Superior temporal gyrus (tissue), 1 donor: ENCODE data around the gene MAGEC3.
A peak's percentile ranks its signal among the peaks of the same experiment; 100 is the strongest.
"Not testable (repeated sequence)": the region's sequence is repeated elsewhere in the genome, so short reads cannot be mapped to it uniquely, and the experiment has no call there.

Experiments
- DNase-seq: peaks from one replicate; pipeline ENCODE4 v3.0.0-alpha.2; 2016; ENCODE audit errors: extremely low spot score

Gene MAGEC3, protein sequence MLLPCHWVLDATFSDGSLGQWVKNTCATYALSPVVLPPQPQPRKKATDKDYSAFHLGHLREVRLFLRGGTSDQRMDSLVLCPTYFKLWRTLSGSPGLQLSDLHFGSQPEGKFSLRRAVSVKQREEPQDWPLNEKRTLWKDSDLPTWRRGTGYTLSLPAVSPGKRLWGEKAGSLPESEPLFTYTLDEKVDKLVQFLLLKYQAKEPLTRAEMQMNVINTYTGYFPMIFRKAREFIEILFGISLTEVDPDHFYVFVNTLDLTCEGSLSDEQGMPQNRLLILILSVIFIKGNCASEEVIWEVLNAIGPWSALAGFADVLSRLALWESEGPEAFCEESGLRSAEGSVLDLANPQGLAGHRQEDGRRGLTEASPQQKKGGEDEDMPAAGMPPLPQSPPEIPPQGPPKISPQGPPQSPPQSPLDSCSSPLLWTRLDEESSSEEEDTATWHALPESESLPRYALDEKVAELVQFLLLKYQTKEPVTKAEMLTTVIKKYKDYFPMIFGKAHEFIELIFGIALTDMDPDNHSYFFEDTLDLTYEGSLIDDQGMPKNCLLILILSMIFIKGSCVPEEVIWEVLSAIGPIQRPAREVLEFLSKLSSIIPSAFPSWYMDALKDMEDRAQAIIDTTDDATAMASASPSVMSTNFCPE

DNA sequence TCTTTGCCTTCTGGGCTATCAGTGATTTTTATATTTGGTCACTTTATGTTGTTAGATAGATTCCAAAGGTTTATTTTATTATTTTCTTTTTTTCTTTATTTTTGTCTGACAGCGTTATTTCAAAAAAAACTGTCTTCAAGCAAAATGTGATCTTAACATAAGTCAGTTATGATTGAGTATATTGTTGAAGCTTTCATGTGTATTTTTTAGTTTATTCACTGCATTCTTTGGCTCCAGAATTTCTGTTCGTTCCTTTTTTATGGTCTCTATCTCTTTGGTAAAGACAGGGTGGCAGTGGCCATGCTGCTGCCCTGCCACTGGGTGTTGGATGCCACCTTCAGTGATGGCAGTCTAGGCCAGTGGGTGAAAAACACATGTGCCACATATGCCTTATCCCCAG is at the start of gene MAGEC3:
Gene MAGEC3 (plus strand): TSS at position 301 of the 400 bp plus-strand sequence. CDS start 0 bp downstream, at position 301.
- no peak for DNase-seq

DNA sequence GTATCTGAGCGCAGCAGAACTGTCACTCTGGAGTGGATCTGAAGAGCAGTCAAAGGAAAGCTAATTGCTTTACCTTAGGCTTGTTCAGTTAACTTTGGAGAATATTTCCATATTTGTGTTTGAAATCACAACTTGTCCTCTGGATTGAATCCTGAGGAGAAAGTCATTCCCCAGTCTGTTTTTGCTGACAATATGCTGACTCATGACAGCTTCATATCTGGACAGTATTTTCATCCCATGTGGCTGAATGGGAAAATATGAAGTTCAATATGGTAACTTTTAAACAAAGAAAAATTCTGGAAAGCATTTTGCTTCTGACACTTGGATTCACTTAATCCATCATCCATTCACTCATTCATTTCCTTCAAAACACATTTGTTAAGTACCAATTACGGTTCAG is 46.3 kb upstream of the MAGEC3 start:
- DNase-seq, result peak; percentile 8

DNA sequence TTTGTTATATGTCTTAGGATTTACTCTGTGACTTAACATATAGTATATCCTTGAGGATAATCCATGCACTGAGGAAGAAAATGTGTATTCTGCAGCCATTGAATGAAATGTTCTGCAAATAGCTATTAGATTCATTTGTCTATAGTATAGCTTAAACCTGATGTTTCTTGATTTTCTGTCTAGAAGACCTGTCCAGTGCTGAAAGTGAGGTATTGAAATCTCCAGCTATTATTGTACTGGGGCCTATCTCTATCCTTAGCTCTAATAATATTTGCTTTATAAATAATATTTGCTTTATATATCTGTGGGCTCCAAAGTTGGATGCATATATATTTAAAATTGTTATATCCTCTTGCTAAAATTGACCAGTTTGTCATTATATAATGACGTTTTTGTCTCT is 26.7 kb upstream of the MAGEC3 start:
- no peak for DNase-seq

DNA sequence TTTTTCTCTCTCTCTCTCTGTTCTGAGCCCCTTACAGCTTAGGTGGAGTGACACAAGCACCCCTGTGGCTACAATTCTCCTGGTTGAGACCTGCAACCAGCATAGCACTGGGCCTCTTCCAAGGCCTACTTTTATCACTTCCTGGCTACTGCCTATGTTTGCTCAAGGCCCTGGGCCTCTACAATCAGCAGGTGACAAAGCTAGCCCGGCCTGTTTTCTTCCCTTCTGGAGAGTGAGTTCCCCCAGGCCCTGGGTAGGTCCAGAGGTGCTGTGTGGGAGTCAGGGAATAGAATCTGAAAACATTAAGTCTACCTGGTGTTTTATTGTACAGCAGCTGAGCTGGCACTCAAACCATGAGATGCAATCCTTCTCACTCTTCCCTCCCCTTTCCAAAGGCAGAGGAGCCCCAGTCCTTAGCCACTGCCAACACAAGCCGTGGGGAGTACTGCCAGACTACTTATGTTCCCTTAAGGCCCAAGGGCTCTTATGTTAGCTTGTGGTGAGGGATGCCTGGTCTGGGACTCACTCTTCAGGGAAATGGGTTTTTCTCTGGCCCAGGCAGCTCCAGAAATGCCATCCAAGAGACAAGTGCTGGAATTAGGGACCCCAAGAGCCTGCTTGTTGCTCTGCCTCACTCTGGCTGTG is 23.8 kb upstream of the MAGEC3 start:
- DNase-seq, result no peak

DNA sequence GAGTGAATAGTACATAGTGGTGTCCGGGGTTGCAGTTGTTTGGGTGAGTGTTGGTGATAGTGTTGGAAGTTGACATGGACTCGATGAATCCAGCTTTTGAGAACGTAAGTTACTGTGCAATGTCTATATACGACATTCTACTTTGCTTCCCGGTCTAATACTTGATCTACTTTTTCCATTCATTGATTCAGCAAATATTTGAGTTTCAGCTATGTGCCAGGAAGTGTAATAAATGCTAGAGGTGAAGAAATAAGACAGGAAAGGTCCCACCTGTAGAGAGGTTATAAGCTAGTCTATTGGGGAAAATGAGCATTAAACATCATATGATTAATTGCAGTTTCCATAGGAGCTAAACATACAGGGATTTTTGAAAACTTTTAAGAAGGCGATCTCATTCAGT is 22.2 kb upstream of the MAGEC3 start:
- DNase-seq, result no peak

DNA sequence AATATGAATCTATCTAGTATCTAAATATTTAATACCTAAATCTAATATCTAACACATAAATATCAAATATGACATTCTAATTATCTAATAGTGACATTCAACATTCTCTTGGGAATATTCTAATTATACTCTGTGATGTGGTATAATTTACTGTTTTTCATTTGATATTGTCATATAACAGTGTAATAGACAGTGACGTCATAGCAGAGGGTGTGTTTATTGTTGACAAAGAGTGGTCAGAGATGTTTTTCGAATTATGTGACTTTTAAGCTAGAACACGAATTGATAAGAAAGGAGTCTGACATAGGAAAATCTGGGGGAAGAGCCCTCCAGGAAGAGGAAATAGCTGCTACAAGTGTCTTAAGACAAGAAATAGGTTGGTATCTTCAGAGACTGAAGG is 5.9 kb upstream of the MAGEC3 start:
- DNase-seq, result no peak

DNA sequence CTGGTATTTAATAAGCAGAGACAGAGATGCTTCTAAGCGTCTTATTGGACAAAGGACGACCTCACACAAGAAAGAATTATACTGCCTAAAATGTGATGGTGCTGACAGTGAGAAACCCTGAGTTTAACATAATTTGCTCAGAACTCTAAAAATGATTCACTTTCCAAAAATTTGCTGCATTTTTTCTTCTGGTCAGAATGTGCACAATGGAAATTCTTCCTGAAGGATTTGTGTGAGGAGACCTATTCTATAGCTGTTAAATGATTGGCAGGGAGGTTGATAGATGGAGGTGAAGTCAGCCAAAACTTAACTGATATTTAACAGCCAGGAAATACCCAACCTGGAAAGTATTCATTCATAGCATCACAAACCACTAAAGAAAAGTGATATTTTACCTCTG is 1.7 kb downstream of the MAGEC3 start:
- no peak for DNase-seq

DNA sequence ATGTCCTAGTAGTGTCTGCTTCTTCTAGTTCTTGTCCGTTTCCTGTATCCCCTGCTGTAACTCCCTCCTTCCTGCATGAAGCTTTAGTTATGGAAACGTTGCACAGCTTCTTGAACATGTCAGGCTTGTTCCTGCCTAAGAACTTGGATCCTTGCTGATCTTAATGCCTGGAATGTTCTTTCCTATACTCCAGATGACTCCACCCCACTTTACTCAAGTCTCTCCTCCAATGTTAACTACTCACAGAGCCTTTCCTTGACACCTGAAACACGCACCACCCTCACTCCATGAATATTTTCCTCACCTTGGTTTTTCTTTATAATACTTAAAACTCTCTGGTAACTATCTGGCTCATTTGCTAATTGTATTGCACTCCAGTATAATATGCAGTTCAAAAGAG is 19.4 kb downstream of the MAGEC3 start:
- no peak for DNase-seq

DNA sequence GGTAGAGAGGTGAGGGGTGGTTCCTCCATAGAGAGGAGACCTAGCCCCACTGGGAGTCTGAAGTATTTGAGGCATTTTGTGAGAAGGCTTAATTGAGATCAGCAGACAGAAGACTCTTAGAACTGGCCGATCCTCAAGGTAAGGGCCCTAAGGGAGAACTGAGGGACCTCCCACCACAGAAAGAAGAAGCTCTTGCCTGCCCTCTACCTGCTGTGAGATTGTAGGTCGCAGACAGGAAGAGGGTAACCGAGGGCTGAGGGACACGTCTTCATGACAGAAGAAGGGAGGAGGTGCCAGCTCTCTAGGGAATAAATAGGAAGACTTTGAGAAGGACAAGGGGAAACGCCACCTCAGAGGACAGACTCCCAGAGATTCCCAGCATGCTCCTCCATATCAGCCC is 41.5 kb downstream of the MAGEC3 start:
- no peak for DNase-seq

DNA sequence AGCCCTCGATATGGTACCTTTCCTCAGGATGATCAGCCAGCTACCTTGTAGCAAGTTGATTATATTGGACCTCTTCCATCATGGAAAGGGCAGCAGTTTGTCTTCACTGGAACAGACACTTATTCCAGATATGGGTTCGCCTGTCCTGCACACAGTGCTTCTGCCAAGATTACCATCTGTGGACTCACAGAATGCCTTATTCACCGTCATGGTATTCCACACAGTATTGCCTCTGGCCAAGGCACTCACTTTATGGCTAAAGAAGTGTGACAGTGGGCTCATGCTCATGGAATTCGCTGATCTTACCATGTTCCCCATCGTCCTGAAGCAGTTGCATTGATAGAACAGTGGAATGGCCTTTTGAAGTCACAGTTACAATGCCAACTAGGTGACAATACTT is 50.7 kb downstream of the MAGEC3 start:
- not testable (repeated sequence) for DNase-seq

DNA sequence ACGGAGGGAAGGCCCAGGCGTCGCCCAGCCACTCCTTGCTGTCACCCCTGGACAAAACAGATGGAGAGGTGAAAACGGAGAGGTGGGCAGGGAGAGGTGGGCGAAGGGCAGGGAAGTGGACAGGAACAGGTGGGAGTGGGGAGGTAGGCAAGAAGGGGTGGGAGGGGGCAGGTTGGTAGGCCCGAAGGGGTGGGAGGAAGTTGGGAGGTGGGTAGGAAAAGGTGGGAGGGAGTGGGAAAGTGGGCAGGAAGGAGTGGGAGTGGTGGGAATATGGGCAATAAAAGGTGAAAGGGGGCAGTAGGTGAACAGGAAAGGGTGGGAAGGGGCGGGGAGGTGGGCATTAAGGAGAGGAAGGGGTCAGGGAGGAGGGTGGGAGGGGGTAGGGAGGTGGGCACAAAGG is 56.6 kb downstream of the MAGEC3 start:
- no peak for DNase-seq

DNA sequence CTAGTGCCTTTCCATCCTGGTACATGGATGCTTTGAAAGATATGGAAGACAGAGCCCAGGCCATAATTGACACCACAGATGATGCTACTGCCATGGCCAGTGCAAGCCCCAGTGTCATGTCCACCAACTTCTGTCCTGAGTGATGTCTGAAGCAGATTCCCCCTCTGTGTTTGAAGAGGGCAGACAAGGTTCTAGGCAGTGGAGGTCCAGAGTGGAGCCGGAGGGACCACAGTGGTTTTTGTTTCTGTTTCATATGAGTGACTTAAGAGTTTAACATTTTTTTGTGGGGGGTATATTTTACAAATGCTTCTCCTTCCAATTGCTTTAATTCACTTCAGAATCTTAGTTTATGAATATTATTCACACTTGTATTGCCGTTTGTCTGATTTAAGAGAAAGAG is 59.6 kb downstream of the MAGEC3 start:
- DNase-seq, result no peak

DNA sequence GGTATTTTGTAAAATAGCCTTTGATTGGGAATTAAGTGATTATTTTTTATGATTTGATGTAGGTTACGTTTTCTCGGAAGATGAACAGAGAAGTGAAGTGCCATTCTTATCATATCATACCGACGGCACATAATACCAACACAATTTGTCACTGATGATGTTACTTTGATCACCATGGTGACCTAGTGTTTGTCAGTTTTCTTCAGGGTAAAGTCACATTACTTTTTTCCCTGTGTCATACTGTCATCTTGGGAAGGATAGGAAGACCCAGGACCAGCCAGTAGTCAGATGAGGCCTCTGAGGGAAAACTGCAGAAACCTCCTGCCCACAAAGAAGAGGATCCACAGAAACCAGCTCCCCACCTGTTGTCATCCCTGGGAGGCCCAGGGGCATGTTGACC is 64.2 kb downstream of the MAGEC3 start:
- DNase-seq, result no peak

DNA sequence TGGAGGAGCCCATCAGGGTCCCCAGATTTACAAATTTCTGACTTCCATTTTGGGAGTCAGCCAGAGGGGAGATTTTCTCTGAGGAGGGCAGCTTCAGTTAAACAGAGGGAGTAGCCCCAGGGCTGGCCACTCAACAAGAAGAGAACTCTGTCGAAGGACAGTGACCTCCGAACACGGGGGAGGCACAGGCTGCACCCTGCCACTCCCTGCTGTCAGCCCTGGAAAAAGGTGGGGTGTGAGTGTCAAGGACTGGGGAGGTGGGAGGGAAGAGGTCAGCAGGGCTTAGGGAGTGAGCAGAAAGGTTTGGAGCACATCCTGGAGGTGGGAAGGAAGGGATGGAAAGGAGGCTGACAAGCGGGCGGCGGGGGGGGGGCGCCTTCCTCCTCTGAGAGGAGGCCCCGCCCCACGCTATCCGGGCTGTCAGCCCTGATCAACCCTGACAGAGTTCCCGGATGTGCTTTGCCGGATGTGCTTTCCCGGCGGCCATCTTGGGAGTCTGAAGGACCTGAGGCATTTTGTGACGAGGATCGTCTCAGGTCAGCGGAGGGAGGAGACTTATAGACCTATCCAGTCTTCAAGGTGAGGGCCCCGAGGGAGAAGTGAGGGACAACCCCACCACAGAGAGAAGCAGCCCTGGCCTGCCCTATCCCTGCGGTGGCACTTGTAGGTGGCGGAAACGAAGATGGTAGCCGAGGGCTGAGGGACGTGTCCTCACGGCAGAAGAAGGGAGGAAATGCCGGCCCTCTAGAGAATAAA is 65.5 kb downstream of the MAGEC3 start, which contains the start of gene MAGEC1:
Gene MAGEC1 (plus strand): TSS at position 495 of the 756 bp plus-strand sequence. CDS start 1,179 bp downstream, outside the sequence.
- no peak for DNase-seq

DNA sequence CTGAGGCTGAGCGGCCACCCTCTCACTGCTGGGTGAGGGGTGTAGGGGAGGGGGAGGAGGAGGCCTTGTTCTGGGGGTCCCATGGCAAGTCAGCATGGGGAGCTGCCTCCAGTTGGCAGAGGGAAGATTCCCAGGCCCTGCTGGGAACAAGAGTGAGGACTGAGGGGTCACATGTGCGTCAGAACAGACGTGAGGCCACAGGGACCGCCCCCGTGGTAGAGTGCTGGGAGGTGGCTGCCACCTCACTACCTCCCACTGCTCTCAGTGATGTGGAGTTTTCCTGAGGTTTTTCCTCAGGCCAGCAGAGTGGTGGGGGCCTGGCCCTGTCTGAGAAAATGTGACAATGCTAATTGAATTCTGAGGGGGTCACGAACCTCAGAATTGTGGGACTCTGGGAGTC is 66.1 kb downstream of the MAGEC3 start:
- DNase-seq, result no peak

DNA sequence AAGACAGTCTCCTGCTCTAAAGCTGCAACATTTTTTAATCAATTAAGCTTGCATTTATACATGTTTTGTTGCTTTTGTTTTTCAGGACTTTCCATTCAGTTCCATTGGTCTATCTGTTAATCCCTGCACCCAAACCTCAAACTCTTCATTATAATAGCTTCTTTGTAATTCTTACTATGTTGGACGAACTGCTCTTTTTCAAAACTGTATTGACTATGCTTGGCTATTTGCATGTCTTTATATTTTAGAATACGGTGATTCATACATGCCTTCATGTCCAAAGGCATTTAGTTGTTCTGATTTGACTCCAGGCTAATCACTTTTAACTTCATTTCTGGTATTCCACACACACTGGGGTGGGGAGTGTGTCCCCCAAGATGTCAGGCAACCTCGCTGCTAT is 79.7 kb downstream of the MAGEC3 start:
- DNase-seq, result no peak

DNA sequence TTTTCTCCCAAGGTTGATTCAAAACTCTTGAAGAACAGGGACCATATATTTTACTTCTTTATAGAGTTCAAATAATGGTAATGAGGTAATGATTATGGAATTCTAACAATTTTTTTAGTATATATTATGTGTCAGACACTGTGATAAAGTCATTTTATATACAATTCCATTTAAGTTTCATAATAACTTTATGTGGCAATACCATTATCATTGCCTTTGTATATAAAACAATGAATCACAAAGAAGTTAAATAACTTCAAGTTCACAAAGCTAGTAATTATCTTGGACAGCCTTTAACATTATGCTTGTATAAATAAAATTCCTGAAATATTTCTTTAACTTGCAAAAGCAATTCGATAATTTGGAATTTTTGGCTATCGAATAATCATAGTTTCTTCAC is 86.2 kb downstream of the MAGEC3 start:
- no peak for DNase-seq

DNA sequence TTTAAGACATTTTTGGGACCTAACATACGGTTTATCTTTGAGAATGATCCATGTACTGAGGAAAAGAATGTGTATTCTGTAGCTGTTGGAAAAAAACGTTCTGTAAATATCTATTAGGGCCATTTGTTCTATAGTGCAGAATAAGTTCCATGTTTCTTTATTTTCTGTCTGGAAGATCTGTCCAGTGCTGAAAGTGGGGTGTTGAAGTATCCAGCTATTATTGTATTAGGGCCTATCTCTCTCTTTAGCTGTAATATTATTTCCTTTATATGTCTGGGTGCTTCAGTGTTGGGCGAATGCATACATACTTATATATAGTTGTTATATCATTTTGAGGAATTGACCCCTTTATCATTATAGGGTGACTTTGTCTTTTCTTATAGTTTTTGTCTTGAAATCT is 90.3 kb downstream of the MAGEC3 start:
- no peak for DNase-seq

DNA sequence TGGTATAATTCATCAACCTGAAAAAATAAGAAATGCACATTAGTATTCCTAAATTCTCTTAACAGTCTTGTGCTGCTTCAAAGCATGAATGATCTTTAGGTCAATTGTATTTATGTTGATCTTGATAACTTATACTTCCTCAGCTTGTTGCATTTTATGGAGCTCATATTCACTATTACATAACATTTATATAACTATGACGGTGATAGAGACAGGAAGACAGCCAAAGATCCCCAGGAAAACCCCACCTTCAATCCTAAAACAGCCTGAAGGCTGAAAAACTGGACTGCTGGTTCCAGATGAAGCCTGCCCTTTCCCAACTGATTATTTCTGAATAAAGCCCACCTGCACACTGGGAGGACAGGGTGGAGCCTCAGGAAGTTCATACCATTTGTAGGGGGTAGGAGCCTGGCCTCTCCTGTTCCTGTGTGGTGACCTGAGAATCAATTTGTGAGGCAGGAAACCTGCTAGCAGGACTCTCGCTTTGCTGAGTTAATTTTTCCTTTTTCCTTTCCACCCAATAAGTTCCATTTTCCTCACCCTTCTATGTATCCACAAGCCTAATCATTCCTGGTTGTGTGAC is 96.0 kb downstream of the MAGEC3 start:
- DNase-seq, result no peak

DNA sequence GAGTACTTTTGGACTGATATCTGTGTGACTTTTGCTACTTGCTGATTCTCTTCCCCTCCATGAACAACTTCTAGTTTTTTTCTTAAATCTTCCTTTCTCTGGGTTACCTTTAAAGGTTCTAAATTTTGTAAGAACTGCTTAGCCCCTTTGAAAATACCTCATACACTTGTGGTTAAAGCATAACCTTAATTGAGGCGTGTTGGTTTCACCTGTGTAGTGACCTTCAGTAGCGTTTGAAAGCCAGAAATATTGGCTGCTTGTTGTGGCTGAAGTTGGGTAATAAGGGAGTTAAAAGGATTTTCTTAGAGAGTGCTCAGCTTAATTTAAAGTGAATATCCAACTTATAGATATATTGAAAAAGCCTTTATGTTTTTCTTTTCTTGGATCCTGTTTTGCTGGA is 97.5 kb downstream of the MAGEC3 start:
- DNase-seq, result no peak

DNA sequence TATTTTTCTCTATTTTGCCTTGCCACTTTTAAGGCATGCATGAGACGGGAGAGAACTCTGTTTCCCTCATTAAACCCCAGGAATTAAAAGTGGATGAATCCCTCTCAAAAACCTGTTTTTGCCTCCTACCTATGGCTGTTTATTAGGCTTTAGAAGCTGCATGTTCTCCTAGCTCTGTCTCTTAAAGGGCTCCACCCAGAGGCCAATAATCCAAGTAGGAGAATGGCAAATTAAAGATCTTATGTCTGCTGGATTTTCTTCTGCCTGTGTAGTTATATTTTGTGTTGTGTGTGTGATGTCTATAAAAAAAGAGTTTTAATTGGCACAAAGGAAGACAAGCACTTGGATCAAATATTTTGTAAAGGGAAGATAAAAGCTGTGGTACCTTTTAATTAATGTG is 98.0 kb downstream of the MAGEC3 start:
- DNase-seq, result peak; percentile 37

DNA sequence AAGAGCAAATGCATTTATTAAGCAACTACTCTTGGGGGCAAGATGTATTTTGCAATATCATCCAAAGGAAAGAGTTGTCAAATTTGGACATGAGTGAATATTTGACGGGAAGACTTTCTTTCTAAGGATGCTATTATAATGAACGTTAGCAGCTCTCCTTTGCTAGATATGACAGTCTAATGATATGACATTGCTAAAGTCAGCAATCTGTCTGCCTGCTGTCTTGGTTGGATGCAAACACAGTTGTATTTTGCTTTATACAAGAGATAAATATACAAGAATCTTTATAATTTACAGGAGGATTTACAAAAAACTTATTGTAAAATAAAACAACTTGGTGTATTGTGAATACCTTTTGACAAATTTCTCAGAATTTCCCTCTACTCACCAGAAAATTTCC is 103.1 kb downstream of the MAGEC3 start:
- no peak for DNase-seq
